Body of pancreas (tissue), 4 donors: ENCODE results near the gene SEMA3E.

Experiments
- CTCF ChIP-seq, 7 experiments: fragments of 450-650 bp in 4 of 7; fragments of 200-600 bp in 3 of 7; sonication (generic) in 3 of 7; IDR thresholded peaks; one replicate each; pipeline ENCODE4 v1.5.1; 2016 to 2019; ENCODE audit warnings: antibody characterized with exemption in 7 of 7
- POLR2A ChIP-seq, 3 donors: fragments of 450-650 bp; IDR thresholded peaks; one replicate each; pipeline ENCODE4 v1.6.1; 2016; ENCODE audit warnings: antibody characterized with exemption in 3 of 3, mild to moderate bottlenecking in 2 of 3

- TF ChIP-seq POLR2A (IDR thresholded peaks at IDR 0.05): no peak
- no peak for TF ChIP-seq CTCF (IDR thresholded peaks at IDR 0.05)
Measured at GRCh38 chr7:83517035-83517700, 131.8 kb downstream of the SEMA3E start.
